ENCODE measurements around the gene PANK2. TPM values are rescaled to one million over a fixed set of nuclear protein-coding genes. Genes with fewer than 3 reads are reported as not detected.

Gene PANK2
- total and polyA plus RNA-seq, 2 of the 8 experiments (the other 6 are each of a cell fraction or from before 2014, with no cell fraction given): 17.1 to 57.5 TPM

DNA sequence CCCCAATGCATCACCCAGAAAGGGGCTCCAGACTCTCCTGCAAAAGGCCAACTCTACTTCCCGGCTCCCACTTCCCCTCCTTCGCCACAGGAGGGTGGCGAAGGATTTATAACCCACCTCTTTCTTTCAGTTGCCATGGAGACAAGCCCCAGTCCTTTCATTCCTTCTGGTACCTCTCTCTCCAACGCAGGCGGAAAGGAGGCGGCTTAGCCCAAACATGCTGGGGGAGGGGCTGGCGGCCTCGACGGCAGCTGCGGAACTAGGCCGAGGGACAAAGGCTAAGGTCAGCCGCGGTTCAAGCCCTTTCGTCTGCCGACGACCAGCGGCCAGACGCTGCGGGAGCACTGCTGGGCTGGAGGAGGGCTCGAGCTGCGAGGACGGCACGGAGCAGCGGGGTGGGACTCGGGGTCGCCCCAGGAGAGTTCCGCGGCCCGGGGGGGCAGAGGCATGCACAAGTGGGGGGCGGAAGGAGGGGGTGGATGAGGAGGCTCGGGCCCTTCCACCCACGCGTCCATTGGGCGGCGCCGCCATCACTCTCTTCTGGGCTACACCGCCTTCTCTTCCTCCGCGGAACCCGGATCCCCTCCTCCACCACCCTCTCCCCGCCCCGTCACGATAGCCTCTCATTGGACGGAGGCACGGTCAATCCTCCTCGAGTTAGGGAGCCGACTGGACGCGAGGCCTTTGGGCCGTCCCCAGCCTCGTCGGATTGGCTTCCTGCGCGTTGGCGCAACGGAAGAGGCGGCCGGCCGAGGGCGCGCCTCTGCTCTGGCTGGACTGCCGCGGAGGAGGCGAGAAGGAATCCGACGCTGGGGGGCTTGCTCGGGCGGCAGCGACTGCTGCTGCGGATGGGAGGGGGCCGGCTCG lies at the start of gene PANK2 (continued):
- TF ChIP-seq, protein P1, sequence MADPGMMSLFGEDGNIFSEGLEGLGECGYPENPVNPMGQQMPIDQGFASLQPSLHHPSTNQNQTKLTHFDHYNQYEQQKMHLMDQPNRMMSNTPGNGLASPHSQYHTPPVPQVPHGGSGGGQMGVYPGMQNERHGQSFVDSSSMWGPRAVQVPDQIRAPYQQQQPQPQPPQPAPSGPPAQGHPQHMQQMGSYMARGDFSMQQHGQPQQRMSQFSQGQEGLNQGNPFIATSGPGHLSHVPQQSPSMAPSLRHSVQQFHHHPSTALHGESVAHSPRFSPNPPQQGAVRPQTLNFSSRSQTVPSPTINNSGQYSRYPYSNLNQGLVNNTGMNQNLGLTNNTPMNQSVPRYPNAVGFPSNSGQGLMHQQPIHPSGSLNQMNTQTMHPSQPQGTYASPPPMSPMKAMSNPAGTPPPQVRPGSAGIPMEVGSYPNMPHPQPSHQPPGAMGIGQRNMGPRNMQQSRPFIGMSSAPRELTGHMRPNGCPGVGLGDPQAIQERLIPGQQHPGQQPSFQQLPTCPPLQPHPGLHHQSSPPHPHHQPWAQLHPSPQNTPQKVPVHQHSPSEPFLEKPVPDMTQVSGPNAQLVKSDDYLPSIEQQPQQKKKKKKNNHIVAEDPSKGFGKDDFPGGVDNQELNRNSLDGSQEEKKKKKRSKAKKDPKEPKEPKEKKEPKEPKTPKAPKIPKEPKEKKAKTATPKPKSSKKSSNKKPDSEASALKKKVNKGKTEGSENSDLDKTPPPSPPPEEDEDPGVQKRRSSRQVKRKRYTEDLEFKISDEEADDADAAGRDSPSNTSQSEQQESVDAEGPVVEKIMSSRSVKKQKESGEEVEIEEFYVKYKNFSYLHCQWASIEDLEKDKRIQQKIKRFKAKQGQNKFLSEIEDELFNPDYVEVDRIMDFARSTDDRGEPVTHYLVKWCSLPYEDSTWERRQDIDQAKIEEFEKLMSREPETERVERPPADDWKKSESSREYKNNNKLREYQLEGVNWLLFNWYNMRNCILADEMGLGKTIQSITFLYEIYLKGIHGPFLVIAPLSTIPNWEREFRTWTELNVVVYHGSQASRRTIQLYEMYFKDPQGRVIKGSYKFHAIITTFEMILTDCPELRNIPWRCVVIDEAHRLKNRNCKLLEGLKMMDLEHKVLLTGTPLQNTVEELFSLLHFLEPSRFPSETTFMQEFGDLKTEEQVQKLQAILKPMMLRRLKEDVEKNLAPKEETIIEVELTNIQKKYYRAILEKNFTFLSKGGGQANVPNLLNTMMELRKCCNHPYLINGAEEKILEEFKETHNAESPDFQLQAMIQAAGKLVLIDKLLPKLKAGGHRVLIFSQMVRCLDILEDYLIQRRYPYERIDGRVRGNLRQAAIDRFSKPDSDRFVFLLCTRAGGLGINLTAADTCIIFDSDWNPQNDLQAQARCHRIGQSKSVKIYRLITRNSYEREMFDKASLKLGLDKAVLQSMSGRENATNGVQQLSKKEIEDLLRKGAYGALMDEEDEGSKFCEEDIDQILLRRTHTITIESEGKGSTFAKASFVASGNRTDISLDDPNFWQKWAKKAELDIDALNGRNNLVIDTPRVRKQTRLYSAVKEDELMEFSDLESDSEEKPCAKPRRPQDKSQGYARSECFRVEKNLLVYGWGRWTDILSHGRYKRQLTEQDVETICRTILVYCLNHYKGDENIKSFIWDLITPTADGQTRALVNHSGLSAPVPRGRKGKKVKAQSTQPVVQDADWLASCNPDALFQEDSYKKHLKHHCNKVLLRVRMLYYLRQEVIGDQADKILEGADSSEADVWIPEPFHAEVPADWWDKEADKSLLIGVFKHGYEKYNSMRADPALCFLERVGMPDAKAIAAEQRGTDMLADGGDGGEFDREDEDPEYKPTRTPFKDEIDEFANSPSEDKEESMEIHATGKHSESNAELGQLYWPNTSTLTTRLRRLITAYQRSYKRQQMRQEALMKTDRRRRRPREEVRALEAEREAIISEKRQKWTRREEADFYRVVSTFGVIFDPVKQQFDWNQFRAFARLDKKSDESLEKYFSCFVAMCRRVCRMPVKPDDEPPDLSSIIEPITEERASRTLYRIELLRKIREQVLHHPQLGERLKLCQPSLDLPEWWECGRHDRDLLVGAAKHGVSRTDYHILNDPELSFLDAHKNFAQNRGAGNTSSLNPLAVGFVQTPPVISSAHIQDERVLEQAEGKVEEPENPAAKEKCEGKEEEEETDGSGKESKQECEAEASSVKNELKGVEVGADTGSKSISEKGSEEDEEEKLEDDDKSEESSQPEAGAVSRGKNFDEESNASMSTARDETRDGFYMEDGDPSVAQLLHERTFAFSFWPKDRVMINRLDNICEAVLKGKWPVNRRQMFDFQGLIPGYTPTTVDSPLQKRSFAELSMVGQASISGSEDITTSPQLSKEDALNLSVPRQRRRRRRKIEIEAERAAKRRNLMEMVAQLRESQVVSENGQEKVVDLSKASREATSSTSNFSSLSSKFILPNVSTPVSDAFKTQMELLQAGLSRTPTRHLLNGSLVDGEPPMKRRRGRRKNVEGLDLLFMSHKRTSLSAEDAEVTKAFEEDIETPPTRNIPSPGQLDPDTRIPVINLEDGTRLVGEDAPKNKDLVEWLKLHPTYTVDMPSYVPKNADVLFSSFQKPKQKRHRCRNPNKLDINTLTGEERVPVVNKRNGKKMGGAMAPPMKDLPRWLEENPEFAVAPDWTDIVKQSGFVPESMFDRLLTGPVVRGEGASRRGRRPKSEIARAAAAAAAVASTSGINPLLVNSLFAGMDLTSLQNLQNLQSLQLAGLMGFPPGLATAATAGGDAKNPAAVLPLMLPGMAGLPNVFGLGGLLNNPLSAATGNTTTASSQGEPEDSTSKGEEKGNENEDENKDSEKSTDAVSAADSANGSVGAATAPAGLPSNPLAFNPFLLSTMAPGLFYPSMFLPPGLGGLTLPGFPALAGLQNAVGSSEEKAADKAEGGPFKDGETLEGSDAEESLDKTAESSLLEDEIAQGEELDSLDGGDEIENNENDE (IDR thresholded peaks at IDR 0.05; ENCODE audit: insufficient replicate concordance, low read length): no peak
- no peak for TF ChIP-seq CTBP2 (IDR thresholded peaks at IDR 0.05; ENCODE audit: borderline replicate concordance, insufficient read depth, insufficient read length, low read length)
- 0 out of 2 replicates have a peak, but pooled peaks have one; percentile 63 for TF ChIP-seq TEAD4 (IDR thresholded peaks at IDR 0.05; ENCODE audit: low read depth, low read length)
- TF ChIP-seq JUND (IDR thresholded peaks at IDR 0.05; ENCODE audit: low read length): no peak
- TF ChIP-seq SP4 (IDR thresholded peaks at IDR 0.05; ENCODE audit: low read length): peak; percentile 49; the same call in 1 of the 2 replicates
- TF ChIP-seq CHD2 (IDR thresholded peaks at IDR 0.05; ENCODE audit: low read length): peak; percentile 91
- TF ChIP-seq GTF2F1 (IDR thresholded peaks at IDR 0.05; ENCODE audit: borderline replicate concordance, low read depth, low read length): no peak; the same call in 1 of the 2 replicates
- TF ChIP-seq SAP30 (IDR thresholded peaks at IDR 0.05; ENCODE audit: insufficient read depth, insufficient replicate concordance, low read length): no peak
- TF ChIP-seq KDM1A (IDR thresholded peaks at IDR 0.05; ENCODE audit: borderline replicate concordance, low read length): no peak
- no peak for TF ChIP-seq BRCA1 (IDR thresholded peaks at IDR 0.05; ENCODE audit: low read depth, low read length)
